CD4-positive, alpha-beta T cell treated with Interleukin-15 for 4 hours (primary cell): ENCODE data around the gene NCBP3.
"Not testable (repeated sequence)": the region's sequence is repeated elsewhere in the genome, so short reads cannot be mapped to it uniquely, and the experiment has no call there.

Source experiments
- DNase-seq: peaks from one replicate; pipeline ENCODE4 v3.0.0-alpha.2; 2020; ENCODE audit warnings: low spot score

Gene NCBP3

DNA sequence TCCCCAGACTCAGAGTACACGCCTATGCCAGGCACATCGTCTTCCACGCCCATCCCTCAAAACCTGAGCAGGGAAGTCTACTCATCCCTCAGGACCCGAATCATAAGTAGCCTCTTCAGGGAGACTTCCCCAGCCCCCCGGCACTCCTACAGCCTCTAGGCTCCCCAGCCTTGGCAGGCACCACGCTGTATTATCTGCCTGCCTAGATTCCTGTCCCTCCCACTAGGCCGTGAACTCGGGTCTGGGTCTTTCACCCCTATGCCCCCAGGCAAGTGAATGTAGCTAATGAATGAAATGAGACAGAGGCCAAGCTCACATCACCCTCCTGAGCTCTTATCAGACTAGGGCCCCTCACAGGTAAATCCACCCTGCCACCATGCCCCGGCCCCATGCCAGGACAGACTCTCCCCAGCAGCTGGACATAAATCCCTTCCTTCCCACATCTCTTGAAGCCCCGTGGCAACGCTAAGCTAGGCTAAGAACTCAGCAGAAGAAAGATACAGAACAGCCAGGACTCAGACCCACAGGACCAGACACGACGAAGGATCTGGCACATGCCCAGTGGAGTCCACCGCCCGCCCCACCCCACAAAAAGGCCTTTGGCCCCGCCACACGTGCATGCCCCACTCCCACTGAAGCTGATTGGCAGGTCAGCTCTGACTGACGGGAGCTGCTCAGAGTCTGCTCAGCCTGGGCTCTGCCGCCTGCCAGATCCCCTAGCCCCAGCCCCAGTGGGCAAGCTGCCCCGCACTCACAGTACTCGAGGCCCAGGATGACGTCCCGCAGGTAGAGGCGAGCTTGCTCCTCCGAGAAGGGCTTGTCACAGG is 33.8 kb upstream of the NCBP3 start:
- no peak for DNase-seq

DNA sequence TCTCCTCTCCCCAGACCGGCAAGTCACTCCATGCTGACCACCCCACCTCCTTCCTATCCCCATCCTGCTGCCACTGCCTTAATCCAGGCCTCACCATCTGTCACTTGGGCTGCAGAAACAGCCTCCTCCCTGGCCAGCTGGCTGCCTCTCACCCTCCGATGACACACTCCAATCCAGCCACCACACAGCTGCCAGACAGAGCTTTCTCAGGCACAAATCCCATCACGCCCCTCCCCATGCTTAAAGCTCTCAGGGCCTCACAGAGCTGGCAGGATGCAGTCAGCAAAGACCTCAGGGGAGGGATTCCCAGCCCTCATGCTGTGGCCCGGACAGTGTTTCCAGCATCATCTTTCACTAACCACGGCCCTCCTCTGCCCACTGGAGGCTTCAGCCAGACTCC is 33.1 kb upstream of the NCBP3 start:
- no peak for DNase-seq

DNA sequence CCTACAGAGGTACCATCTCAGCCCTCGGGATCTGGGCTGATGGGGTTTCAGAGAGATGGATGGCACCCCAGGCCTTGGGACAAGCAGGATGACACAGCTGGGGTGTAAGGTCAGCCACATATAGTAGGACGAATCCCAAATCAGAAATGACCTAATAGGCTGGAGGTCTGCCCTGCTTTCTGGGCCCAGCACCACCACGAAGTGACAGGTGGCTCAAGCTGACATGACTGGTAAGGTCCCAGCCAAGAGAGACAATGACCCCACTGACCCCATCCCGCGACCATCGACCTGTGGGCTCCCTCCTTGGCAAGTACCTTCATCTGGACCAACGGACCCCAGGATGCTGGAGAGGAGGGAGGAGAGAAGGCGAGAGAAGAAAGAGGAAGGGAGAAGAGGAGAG is 31.2 kb upstream of the NCBP3 start:
- no peak for DNase-seq

- DNase-seq = no peak
These were observed 29.3 kb upstream of the NCBP3 start for GRCh38 chr17:3875317-3875716.

GRCh38 chr17:3873862-3874261 is 27.8 kb upstream of the NCBP3 start:
- no peak for DNase-seq

GRCh38 chr17:3870871-3871306 is 24.8 kb upstream of the NCBP3 start:
- DNase-seq = peak; percentile 10

DNA sequence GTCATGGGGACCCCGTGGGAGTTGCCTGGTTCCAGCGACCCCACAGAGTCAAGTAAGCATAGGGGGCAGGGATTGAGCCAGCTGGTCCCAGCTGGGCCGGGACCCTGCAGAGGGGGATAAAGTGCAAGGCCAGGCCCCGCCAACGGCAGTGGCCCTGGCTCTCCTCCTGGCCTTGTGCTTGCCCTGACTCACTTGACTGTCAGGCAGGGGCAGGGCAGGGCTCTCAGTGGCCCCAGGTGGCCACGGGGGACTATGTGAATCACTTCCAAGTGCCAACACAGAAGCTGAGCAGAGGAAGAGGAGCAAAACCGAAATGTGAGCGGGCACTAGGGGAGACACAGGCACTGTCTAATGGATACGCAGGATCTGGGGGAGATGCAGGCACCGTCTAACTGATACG is 21.6 kb upstream of the NCBP3 start:
- no peak for DNase-seq

DNA sequence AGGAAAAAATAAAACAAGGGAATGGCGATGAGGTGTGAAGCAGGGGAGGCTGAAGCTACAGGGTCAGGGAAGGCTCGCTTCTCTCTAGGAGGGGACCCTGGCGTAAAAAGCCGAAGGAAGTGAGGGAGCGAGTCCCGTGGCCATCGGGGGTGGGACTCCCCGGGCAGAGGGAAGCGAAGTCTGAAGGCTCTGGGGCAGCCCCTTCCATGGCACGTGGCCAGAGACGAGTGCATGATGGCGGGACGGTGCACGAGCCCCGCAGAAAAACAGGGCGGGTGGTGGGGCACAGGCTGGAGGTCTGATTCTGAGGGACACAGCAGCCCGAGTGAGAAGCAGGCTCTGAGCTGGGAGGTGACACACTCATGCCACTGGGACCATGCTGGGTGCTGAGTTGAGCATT is 21.1 kb upstream of the NCBP3 start:
- no peak for DNase-seq

- no peak for DNase-seq
These were observed 20.2 kb upstream of the NCBP3 start for GRCh38 chr17:3866276-3866675.

- no peak for DNase-seq
These were observed 19.1 kb upstream of the NCBP3 start for GRCh38 chr17:3865176-3865575.

DNA sequence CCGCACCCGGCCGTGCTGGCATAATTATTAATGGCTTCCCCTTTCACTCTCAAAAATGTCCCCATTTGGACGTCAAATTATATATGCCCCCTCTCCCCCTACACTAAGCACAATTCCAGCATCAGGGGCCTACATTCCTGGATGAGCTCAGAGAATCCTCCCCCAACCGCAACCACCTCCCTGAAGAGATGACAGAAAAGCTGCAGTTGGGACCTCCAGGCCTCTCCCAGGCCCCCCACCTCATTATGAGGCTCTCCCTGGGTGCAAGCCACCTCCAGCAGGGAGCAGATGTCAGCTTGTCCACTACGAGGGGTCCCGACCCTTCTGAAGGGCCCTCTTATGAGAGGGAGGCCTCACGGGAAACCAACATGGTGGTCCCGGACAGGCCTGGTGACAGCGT is 18.5 kb upstream of the NCBP3 start:
- no peak for DNase-seq

- no peak for DNase-seq
These were observed 16.0 kb upstream of the NCBP3 start for GRCh38 chr17:3861761-3862681.

- no peak for DNase-seq
These were observed 15.1 kb upstream of the NCBP3 start for GRCh38 chr17:3860939-3861700.

DNA sequence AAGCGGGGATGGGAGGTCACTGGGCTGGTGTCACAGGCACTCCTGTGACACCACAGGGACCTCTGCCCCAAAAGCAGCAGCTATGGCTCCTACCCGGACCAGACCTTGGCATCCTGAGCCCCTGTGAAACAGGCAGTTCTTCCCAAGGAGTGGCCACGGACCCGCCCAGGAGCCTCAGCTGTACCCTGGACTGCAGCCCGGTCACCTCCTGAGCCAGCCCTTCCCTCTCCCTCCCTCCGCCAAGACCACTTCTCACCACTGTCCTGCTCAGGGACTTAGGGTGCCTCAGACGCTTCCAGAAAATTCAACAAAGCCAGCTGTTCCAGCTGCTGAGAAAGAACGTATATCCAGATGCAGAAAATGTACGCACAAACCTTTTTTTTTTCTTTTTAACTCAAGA is 13.9 kb upstream of the NCBP3 start:
- no peak for DNase-seq

GRCh38 chr17:3857261-3858105 is 11.4 kb upstream of the NCBP3 start:
- no peak for DNase-seq

DNA sequence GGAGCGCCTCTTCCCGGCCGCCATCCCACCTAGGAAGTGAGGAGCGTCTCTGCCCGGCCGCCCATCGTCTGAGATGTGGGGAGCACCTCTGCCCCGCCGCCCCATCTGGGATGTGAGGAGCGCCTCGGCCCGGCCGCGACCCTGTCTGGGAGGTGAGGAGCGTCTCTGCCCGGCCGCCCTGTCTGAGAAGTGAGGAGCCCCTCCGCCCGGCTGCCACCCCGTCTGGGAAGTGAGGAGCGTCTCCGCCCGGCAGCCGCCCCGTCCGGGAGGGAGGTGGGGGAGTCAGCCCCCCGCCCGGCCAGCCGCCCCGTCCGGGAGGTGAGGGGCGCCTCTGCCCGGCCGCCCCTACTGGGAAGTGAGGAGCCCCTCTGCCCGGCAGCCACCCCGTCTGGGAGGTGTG is 8.2 kb upstream of the NCBP3 start:
- DNase-seq = not testable (repeated sequence)

DNA sequence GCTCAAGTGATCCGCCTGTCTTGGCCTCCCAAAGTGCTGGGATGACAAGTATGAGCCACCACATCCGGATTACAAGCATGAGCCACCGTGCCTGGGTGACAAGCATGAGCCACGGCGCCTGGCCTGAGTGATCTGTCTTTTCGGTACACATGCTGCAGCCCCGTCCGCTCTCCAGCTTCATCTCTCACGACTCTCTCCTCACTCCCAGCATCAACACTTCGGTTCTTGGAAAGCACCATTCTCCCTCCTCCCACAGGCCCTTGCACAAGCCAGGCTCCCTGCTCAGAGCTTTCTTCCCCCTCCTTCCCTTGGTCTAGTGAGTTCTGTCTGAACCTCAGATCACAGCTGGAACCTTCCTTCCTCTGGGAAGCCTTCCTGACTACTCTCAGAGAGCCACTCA is 6.5 kb upstream of the NCBP3 start:
- DNase-seq = no peak

DNA sequence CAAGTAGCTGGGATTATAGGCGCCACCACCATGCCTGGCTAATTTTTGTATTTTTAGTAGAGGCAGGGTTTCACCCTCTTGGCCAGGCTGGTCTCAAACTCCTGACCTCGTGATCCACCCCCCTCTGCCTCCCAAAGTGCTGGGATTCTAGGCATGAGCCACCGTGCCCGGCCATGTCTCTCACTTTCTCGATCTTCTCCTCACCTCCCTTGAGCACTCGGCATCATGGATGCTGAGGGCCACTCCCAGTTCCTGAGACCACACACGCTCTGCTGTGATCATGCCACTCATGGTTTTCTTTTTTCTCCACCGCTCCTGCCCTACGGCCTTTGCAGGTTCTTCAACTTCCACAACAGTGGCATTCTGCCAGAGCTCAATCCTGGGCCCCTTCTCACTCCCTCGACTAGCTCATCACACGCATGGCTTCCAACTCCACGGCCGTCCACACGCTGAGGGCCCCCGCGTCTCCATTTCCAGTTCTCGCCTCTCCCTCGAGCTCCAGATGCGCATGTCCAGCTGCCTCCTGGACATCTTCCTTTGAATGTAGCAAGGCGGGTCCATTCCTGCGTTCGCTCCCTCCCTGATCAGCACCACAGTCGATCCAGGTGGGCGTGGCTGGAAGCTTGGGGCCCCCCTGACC is 5.5 kb upstream of the NCBP3 start:
- DNase-seq = no peak

GRCh38 chr17:3848229-3848835 is 2.3 kb upstream of the NCBP3 start:
- DNase-seq = no peak

- DNase-seq = no peak
These were observed 1.2 kb upstream of the NCBP3 start for GRCh38 chr17:3847165-3847670.
